HG03442 (cell line): ENCODE measurements around the gene ENTPD1.
"Not testable (repeated sequence)": the region's sequence is repeated elsewhere in the genome, so short reads cannot be mapped to it uniquely, and the experiment has no call there.

Source experiments
- ATAC-seq: cut with Tn5 transposase; IDR thresholded peaks from one replicate; pipeline ENCODE4 v1.9.1; 2021; ENCODE audit warnings: mild to moderate bottlenecking, moderate library complexity; ENCODE audit not compliant: unreplicated experiment

Gene ENTPD1

DNA sequence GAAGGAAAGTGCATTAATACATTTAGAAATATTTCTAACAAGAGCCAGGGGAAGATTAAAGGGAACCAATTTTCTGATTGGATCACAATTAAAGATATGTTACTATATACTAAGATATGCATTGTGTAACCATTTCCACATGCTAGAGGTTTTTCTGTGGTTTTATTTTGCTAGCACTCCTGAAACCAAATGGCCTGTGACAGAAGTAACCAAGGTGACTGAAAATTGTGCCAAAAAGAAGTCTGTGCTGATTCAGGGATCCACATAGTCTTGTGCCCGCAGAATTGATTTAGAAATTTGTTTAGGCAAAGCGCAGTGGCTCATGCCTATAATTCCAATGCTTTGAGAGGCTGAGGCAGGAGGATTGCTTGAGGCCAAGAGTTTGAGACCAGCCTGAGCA, 153.6 kb downstream of the ENTPD1 start:
- no peak for ATAC-seq

DNA sequence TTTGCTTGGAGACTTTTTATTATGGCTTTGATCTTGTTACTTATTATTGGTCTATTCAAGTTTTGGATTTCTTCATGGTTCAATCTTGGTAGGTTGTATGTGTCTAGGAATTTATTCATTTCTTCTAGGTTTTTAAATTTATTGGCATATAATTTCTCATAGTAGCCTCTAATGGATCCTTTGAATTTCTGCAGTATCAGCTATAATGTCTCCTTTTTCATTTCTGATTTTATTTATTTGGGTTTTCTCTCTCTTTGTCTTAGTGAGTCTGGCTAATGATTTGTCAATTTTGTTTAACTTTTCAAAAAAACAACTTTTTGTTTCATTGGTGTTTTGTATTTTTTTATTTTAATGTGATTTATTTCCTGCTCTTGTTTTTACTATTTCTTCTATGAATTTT, 160.1 kb downstream of the ENTPD1 start:
- not testable (repeated sequence) for ATAC-seq
